ENCODE data around the gene SCNN1G. TPM values are rescaled to one million over a fixed set of nuclear protein-coding genes. Genes with fewer than 3 reads are reported as not detected.
A peak's percentile ranks its signal among the peaks of the same experiment; 100 is the strongest.

SCNN1G gene
- not detected in 2 replicates for total RNA-seq

DNA sequence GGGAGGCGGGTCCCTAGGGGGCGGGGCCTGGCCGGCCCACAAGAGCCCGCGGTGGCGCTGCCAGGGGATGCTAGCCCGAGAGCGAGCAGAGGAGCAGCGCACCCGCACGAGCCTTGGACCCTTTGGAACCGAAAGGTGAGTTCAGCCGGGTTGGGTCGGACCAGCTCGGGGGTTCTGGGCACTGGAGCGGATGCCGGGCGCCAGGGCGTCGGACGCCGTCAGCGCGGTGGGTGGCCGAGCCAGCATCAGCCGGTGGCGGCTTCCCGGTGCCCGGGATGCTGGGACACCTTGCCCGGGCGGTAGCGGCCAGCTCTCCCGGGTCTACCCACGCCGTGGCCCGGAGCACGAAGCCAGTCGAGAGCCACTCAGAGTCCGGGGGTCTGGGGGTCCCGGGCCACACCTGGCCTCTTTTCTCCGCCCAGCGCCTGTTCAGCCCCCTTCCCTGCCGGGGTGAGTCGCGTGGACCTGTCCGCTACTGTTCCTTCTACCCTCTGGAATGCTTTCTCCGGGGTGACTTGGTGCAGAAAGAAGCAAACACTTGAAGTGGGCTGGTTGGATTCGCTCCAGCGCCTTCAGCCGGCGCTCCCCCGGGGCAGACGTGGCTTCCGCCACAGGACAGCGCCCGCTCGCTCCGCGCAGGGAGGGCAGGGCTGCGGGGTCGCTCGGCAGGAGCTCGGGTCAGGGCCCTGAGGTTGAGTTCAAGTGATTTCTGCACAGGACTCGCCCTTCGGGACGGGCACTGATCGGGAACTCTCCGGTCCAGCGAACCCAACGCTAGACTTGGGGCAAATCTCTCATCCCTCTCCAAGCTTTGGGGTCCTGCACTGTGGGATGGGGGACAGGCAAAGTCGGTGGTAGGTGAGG is at the start of gene SCNN1G:
Gene SCNN1G (plus strand): TSS at position 67 of the 864 bp plus-strand sequence. CDS start 3,527 bp downstream, outside the sequence.
- Histone ChIP-seq H3K4me3 (ENCODE audit: insufficient read depth, low read length) (peak within 1 kb of the TSS; percentile 35), H3K79me2 (ENCODE audit: insufficient read depth, low read length) (no peaks in the 10 kb centered on the region), H3K27ac (ENCODE audit: low read depth, low read length) (no peak within 1 kb of the TSS), H3K27me3 (ENCODE audit: insufficient read depth, low read length) (peaks cover 35% of the 10 kb centered on the region), H4K20me1 (ENCODE audit: insufficient read depth, low read length) (no peaks in the 10 kb centered on the region), H3K36me3 (ENCODE audit: insufficient read depth, low read length) (no peaks in the 10 kb centered on the region), H3K4me2 (ENCODE audit: insufficient read depth, low read length) (peak within 1 kb of the TSS; percentile 60), H3K9me3 (ENCODE audit: low read depth, low read length) (no peaks in the 10 kb centered on the region), H2AFZ (ENCODE audit: low read length) (peak within 1 kb of the TSS; percentile 68), H3K4me1 (ENCODE audit: insufficient read depth, low read length) (no peaks in the 10 kb centered on the region)
- peak; percentile 84 for DNase-seq (ENCODE audit: insufficient read length, low spot score, missing footprints)
- no peak for TF ChIP-seq CTCF (IDR thresholded peaks at IDR 0.05; ENCODE audit: extremely low read depth, low read depth, low read length)

DNA sequence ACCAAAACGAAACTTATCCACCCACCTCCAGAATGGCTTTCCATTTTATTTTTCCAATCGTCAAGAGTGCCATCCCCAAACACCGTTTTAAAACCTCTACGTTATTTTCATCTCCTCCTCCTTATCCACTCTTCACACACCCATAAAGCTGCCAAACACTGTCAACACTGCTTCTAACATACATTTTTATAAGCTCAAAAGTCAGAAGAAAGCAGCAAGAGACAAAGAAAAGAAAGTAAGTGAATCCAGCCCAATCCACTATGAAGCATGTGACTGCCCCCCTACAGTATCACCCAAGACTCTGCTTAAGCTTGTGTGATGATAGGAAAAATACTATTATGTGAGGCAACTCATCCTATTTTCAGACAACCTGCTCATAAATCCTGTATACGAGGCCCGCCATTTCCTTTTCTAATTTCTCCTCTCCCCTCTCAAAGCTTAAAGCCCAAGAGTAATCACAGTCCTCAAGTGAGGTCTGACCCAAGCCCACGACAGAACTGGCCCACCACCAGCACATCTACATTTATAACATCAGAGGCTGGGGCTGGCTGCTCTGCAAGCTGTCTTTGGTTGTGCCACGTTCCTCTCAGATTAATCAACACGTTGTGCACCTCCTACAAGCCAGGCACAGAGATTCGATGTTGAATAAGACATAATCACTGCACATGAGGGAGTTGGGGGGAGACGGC is 49.6 kb upstream of the SCNN1G start:
- no peak for TF ChIP-seq CTCF (IDR thresholded peaks at IDR 0.05; ENCODE audit: extremely low read depth, low read depth, low read length)
- no peak for DNase-seq (ENCODE audit: insufficient read length, low spot score, missing footprints)

GRCh38 chr16:23134274-23134673 is 48.3 kb upstream of the SCNN1G start:
- peaks cover 89% of the 10 kb centered on the region for H3K79me2 ChIP-seq (ENCODE audit: insufficient read depth, low read length)
- peaks cover 3% of the 10 kb centered on the region for H3K9me3 ChIP-seq (ENCODE audit: low read depth, low read length)
- H2AFZ ChIP-seq (ENCODE audit: low read length), result no peak overlapping the region
- H3K27me3 ChIP-seq (ENCODE audit: insufficient read depth, low read length), result no peaks in the 10 kb centered on the region
- peaks cover 10% of the 10 kb centered on the region for H4K20me1 ChIP-seq (ENCODE audit: insufficient read depth, low read length)
- H3K4me1 ChIP-seq (ENCODE audit: insufficient read depth, low read length), result peaks cover 6% of the 10 kb centered on the region
- no peak overlapping the region for H3K4me3 ChIP-seq (ENCODE audit: insufficient read depth, low read length)
- no peak overlapping the region for H3K4me2 ChIP-seq (ENCODE audit: insufficient read depth, low read length)
- no peaks in the 10 kb centered on the region for H3K36me3 ChIP-seq (ENCODE audit: insufficient read depth, low read length)
- no peak overlapping the region for H3K27ac ChIP-seq (ENCODE audit: low read depth, low read length)
- DNase-seq (ENCODE audit: insufficient read length, low spot score, missing footprints), result no peak
- TF ChIP-seq CTCF (IDR thresholded peaks at IDR 0.05; ENCODE audit: extremely low read depth, low read depth, low read length), result no peak

More for the DNA sequence above, 49.6 kb upstream of the SCNN1G start:
- H3K79me2 ChIP-seq (ENCODE audit: insufficient read depth, low read length), result peaks cover 86% of the 10 kb centered on the region
- peaks cover 10% of the 10 kb centered on the region for H4K20me1 ChIP-seq (ENCODE audit: insufficient read depth, low read length)
- no peak overlapping the region for H2AFZ ChIP-seq (ENCODE audit: low read length)
- H3K36me3 ChIP-seq (ENCODE audit: insufficient read depth, low read length), result no peaks in the 10 kb centered on the region
- peak overlapping the region; percentile 17 for H3K4me3 ChIP-seq (ENCODE audit: insufficient read depth, low read length)
- H3K27ac ChIP-seq (ENCODE audit: low read depth, low read length), result no peak overlapping the region
- H3K27me3 ChIP-seq (ENCODE audit: insufficient read depth, low read length), result no peaks in the 10 kb centered on the region
- peaks cover 6% of the 10 kb centered on the region for H3K4me1 ChIP-seq (ENCODE audit: insufficient read depth, low read length)
- H3K9me3 ChIP-seq (ENCODE audit: low read depth, low read length), result peaks cover 3% of the 10 kb centered on the region
- H3K4me2 ChIP-seq (ENCODE audit: insufficient read depth, low read length), result peak overlapping the region; percentile 56

DNA sequence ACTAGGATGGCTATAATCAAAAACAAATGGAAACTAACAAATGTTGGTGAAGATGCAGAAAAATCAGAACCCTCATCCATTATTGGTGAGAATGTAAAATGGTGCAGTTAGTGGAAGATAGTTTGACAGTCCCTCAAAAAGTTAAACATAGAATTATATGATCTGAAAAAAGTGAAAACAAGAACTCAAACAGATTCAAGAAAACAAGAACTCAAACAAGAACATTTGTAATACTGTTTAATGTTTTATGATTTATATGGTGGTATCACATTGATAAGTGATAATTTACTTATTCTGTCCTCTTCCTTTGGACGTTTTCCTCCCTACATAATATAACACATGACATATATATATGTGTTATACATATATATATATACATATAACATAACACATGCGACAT is 45.3 kb upstream of the SCNN1G start:
- Histone ChIP-seq H3K27ac (ENCODE audit: low read depth, low read length) (no peak overlapping the region), H2AFZ (ENCODE audit: low read length) (no peak overlapping the region), H4K20me1 (ENCODE audit: insufficient read depth, low read length) (peaks cover 14% of the 10 kb centered on the region), H3K27me3 (ENCODE audit: insufficient read depth, low read length) (no peaks in the 10 kb centered on the region), H3K4me1 (ENCODE audit: insufficient read depth, low read length) (peaks cover 6% of the 10 kb centered on the region), H3K9me3 (ENCODE audit: low read depth, low read length) (peaks cover 3% of the 10 kb centered on the region), H3K79me2 (ENCODE audit: insufficient read depth, low read length) (peaks cover 92% of the 10 kb centered on the region), H3K4me2 (ENCODE audit: insufficient read depth, low read length) (no peak overlapping the region), H3K36me3 (ENCODE audit: insufficient read depth, low read length) (no peaks in the 10 kb centered on the region), H3K4me3 (ENCODE audit: insufficient read depth, low read length) (no peak overlapping the region)
- TF ChIP-seq CTCF (IDR thresholded peaks at IDR 0.05; ENCODE audit: extremely low read depth, low read depth, low read length), result no peak
- no peak for DNase-seq (ENCODE audit: insufficient read length, low spot score, missing footprints)
